ENCODE results near the gene ASTN2. TPM values are rescaled to one million over a fixed set of nuclear protein-coding genes. Genes with fewer than 3 reads are reported as not detected.

The ASTN2 gene
- total RNA-seq, 2 donors from 2014 or later: 2.2 to 5.1 TPM

GRCh38 chr9:117365438-117365837 lies 49.4 kb downstream of the ASTN2 start:
- no peak for ATAC-seq
- Mint-ChIP-seq H3K27me3 (no peaks in the 10 kb centered on the region), H3K27ac (no peak overlapping the region), H3K4me3 (no peak overlapping the region), H3K9me3 (peaks cover 7% of the 10 kb centered on the region), H3K36me3 (no peaks in the 10 kb centered on the region), H3K4me1 (ENCODE audit: low read depth in 2 of 2) (no peaks in the 10 kb centered on the region)
- DNase-seq (ENCODE audit: low spot score): no peak

GRCh38 chr9:117363006-117363405 lies 51.9 kb downstream of the ASTN2 start:
- no peaks in the 10 kb centered on the region for H3K4me1 Mint-ChIP-seq (ENCODE audit: low read depth in 2 of 2)
- no peaks in the 10 kb centered on the region for H3K27me3 Mint-ChIP-seq
- H3K27ac Mint-ChIP-seq: no peak overlapping the region
- no peak overlapping the region for H3K4me3 Mint-ChIP-seq
- no peaks in the 10 kb centered on the region for H3K36me3 Mint-ChIP-seq
- no peak for DNase-seq (ENCODE audit: low spot score)
- no peak for ATAC-seq
- H3K9me3 Mint-ChIP-seq: peaks cover 14% of the 10 kb centered on the region

- Mint-ChIP-seq H3K4me3 (no peak overlapping the region), H3K9me3 (peaks cover 11% of the 10 kb centered on the region), H3K36me3 (no peaks in the 10 kb centered on the region), H3K27ac (no peak overlapping the region), H3K4me1 (ENCODE audit: low read depth in 2 of 2) (no peaks in the 10 kb centered on the region), H3K27me3 (peaks cover 0 to under 1% of the 10 kb centered on the region in 2 donors)
- ATAC-seq (no peak), DNase-seq (ENCODE audit: low spot score) (no peak)
Measured at GRCh38 chr9:117359910-117360309, 54.9 kb downstream of the ASTN2 start.

- DNase-seq (ENCODE audit: low spot score) (no peak), ATAC-seq (no peak)
- H3K36me3 Mint-ChIP-seq: no peaks in the 10 kb centered on the region
- no peak overlapping the region for H3K27ac Mint-ChIP-seq
- peaks cover 22% of the 10 kb centered on the region for H3K9me3 Mint-ChIP-seq
- no peak overlapping the region for H3K4me3 Mint-ChIP-seq
- no peaks in the 10 kb centered on the region for H3K4me1 Mint-ChIP-seq (ENCODE audit: low read depth in 2 of 2)
- H3K27me3 Mint-ChIP-seq: peaks cover 0 to 9% of the 10 kb centered on the region in 2 donors
Measured at GRCh38 chr9:117355542-117355941, 59.3 kb downstream of the ASTN2 start.

GRCh38 chr9:117354997-117355396 lies 59.9 kb downstream of the ASTN2 start:
- Mint-ChIP-seq H3K27me3 (peaks cover 0 to 9% of the 10 kb centered on the region in 2 donors), H3K36me3 (no peaks in the 10 kb centered on the region), H3K4me3 (no peak overlapping the region), H3K27ac (no peak overlapping the region), H3K4me1 (ENCODE audit: low read depth in 2 of 2) (no peaks in the 10 kb centered on the region), H3K9me3 (peaks cover 22% of the 10 kb centered on the region)
- ATAC-seq (no peak), DNase-seq (ENCODE audit: low spot score) (no peak)

GRCh38 chr9:117354244-117354847 lies 60.5 kb downstream of the ASTN2 start:
- H3K27ac Mint-ChIP-seq: no peak overlapping the region
- peaks cover 18% of the 10 kb centered on the region for H3K9me3 Mint-ChIP-seq
- H3K4me3 Mint-ChIP-seq: no peak overlapping the region
- ATAC-seq (no peak), DNase-seq (ENCODE audit: low spot score) (no peak)
- no peaks in the 10 kb centered on the region for H3K36me3 Mint-ChIP-seq
- H3K27me3 Mint-ChIP-seq: peaks cover 0 to 9% of the 10 kb centered on the region in 2 donors
- no peaks in the 10 kb centered on the region for H3K4me1 Mint-ChIP-seq (ENCODE audit: low read depth in 2 of 2)

GRCh38 chr9:117344892-117345660 lies 69.8 kb downstream of the ASTN2 start:
- H3K4me3 Mint-ChIP-seq: no peak overlapping the region
- no peaks in the 10 kb centered on the region for H3K4me1 Mint-ChIP-seq (ENCODE audit: low read depth in 2 of 2)
- DNase-seq (ENCODE audit: low spot score) (no peak), ATAC-seq (no peak)
- no peaks in the 10 kb centered on the region for H3K36me3 Mint-ChIP-seq
- H3K9me3 Mint-ChIP-seq: no peaks in the 10 kb centered on the region
- no peaks in the 10 kb centered on the region for H3K27me3 Mint-ChIP-seq
- no peak overlapping the region for H3K27ac Mint-ChIP-seq

- Mint-ChIP-seq H3K36me3 (no peaks in the 10 kb centered on the region), H3K27me3 (no peaks in the 10 kb centered on the region), H3K4me1 (ENCODE audit: low read depth in 2 of 2) (no peaks in the 10 kb centered on the region), H3K27ac (no peak overlapping the region), H3K9me3 (peaks cover 3% of the 10 kb centered on the region), H3K4me3 (no peak overlapping the region)
- DNase-seq (ENCODE audit: low spot score): no peak
- no peak for ATAC-seq
Measured at GRCh38 chr9:117343427-117343826, 71.4 kb downstream of the ASTN2 start.

- no peak overlapping the region for H3K4me3 Mint-ChIP-seq
- no peaks in the 10 kb centered on the region for H3K27me3 Mint-ChIP-seq
- ATAC-seq (no peak), DNase-seq (ENCODE audit: low spot score) (no peak)
- H3K4me1 Mint-ChIP-seq (ENCODE audit: low read depth in 2 of 2): no peaks in the 10 kb centered on the region
- H3K9me3 Mint-ChIP-seq: peaks cover 6% of the 10 kb centered on the region
- no peaks in the 10 kb centered on the region for H3K36me3 Mint-ChIP-seq
- no peak overlapping the region for H3K27ac Mint-ChIP-seq
Measured at GRCh38 chr9:117341151-117341550, 73.7 kb downstream of the ASTN2 start.

- H3K9me3 Mint-ChIP-seq: peaks cover 6% of the 10 kb centered on the region
- no peaks in the 10 kb centered on the region for H3K4me1 Mint-ChIP-seq (ENCODE audit: low read depth in 2 of 2)
- DNase-seq (ENCODE audit: low spot score) (no peak), ATAC-seq (no peak)
- H3K27me3 Mint-ChIP-seq: no peaks in the 10 kb centered on the region
- no peaks in the 10 kb centered on the region for H3K36me3 Mint-ChIP-seq
- H3K4me3 Mint-ChIP-seq: no peak overlapping the region
- no peak overlapping the region for H3K27ac Mint-ChIP-seq
Measured at GRCh38 chr9:117340422-117340821, 74.4 kb downstream of the ASTN2 start.

GRCh38 chr9:117335837-117336433 lies 78.9 kb downstream of the ASTN2 start:
- Mint-ChIP-seq H3K9me3 (peaks cover 8% of the 10 kb centered on the region), H3K27ac (no peak overlapping the region), H3K27me3 (no peaks in the 10 kb centered on the region), H3K4me1 (ENCODE audit: low read depth in 2 of 2) (no peaks in the 10 kb centered on the region), H3K36me3 (no peaks in the 10 kb centered on the region), H3K4me3 (no peak overlapping the region)
- ATAC-seq: no peak
- DNase-seq (ENCODE audit: low spot score): no peak

- H3K4me1 Mint-ChIP-seq (ENCODE audit: low read depth in 2 of 2): no peaks in the 10 kb centered on the region
- peaks cover 7% of the 10 kb centered on the region for H3K9me3 Mint-ChIP-seq
- no peaks in the 10 kb centered on the region for H3K27me3 Mint-ChIP-seq
- no peak overlapping the region for H3K27ac Mint-ChIP-seq
- H3K36me3 Mint-ChIP-seq: no peaks in the 10 kb centered on the region
- H3K4me3 Mint-ChIP-seq: no peak overlapping the region
- ATAC-seq: no peak
- no peak for DNase-seq (ENCODE audit: low spot score)
Measured at GRCh38 chr9:117334101-117334500, 80.8 kb downstream of the ASTN2 start.

GRCh38 chr9:117325831-117326230 lies 89.0 kb downstream of the ASTN2 start:
- no peaks in the 10 kb centered on the region for H3K4me1 Mint-ChIP-seq (ENCODE audit: low read depth in 2 of 2)
- DNase-seq (ENCODE audit: low spot score): no peak
- peaks cover 5% of the 10 kb centered on the region for H3K36me3 Mint-ChIP-seq
- no peak overlapping the region for H3K27ac Mint-ChIP-seq
- peaks cover 0 to 2% of the 10 kb centered on the region in 2 donors for H3K27me3 Mint-ChIP-seq
- ATAC-seq: no peak
- no peak overlapping the region for H3K4me3 Mint-ChIP-seq
- H3K9me3 Mint-ChIP-seq: peaks cover 22% of the 10 kb centered on the region

- no peak for ATAC-seq
- DNase-seq (ENCODE audit: low spot score): no peak
- H3K4me1 Mint-ChIP-seq (ENCODE audit: low read depth in 2 of 2): no peaks in the 10 kb centered on the region
- H3K4me3 Mint-ChIP-seq: no peak overlapping the region
- peaks cover 5% of the 10 kb centered on the region for H3K36me3 Mint-ChIP-seq
- H3K27ac Mint-ChIP-seq: no peak overlapping the region
- H3K9me3 Mint-ChIP-seq: peaks cover 22% of the 10 kb centered on the region
- H3K27me3 Mint-ChIP-seq: peaks cover 0 to 2% of the 10 kb centered on the region in 2 donors
Measured at GRCh38 chr9:117325110-117325731, 89.6 kb downstream of the ASTN2 start.
